A549 treated with CORT108297 at 1 μM for 4 hours (cell line): ENCODE measurements around the gene DCLRE1A. TPM values are rescaled to one million over a fixed set of nuclear protein-coding genes. Genes with fewer than 3 reads are reported as not detected.

Experiments used
- total RNA-seq: library from RNA; stranded (reverse); fragments of 200-300 nt; extraction: Qiagen RNA extraction; gene quantifications from 5 replicates; pipeline ENCODE4 v1.2.3, GENCODE V29; 2022

Gene DCLRE1A
- total RNA-seq, result 8.8 to 11.0 TPM (median 9.8 TPM) in 5 replicates

GRCh38 chr10:113854013-113854760 lies at the start of gene DCLRE1A, which contains the start of gene NHLRC2:
DCLRE1A (minus strand) TSS chr10:113854082; CDS start chr10:113853182, 900 bp downstream.
NHLRC2 (plus strand) TSS chr10:113854661; CDS start chr10:113854873, 212 bp downstream.

Other genes with a start within 250 kb of the DCLRE1A start
- 0.01 TPM in 1 of 5 replicates, not detected in the others for gene NRAP, start 190.0 kb downstream of the DCLRE1A start, total RNA-seq
- 29.6 to 42.0 TPM (median 31.8 TPM) in 5 replicates for gene CASP7, start 174.2 kb downstream of the DCLRE1A start, total RNA-seq
- 0.03 to 0.09 TPM (median 0.07 TPM) in 4 of 5 replicates, not detected in the other for gene PLEKHS1, start 102.4 kb downstream of the DCLRE1A start, total RNA-seq
- gene NHLRC2, start 579 bp upstream of the DCLRE1A start, total RNA-seq, result 5.4 to 7.6 TPM (median 6.4 TPM) in 5 replicates
- 0.59 to 0.94 TPM (median 0.78 TPM) in 5 replicates for gene ADRB1, start 189.8 kb upstream of the DCLRE1A start, total RNA-seq